NCI-H1417 (cell line): ENCODE measurements around the gene ACIN1.

Experiments used
- DNase-seq, 3 experiments: peaks; one replicate each; lab custom pipeline; 2025; lab: John Stamatoyannopoulos, UW

Gene ACIN1

GRCh38 chr14:23106747-23107045 is 11.8 kb upstream of the ACIN1 start:
- DNase-seq: no peak

GRCh38 chr14:23105348-23105824 is 10.4 kb upstream of the ACIN1 start:
- DNase-seq: no peak

DNA sequence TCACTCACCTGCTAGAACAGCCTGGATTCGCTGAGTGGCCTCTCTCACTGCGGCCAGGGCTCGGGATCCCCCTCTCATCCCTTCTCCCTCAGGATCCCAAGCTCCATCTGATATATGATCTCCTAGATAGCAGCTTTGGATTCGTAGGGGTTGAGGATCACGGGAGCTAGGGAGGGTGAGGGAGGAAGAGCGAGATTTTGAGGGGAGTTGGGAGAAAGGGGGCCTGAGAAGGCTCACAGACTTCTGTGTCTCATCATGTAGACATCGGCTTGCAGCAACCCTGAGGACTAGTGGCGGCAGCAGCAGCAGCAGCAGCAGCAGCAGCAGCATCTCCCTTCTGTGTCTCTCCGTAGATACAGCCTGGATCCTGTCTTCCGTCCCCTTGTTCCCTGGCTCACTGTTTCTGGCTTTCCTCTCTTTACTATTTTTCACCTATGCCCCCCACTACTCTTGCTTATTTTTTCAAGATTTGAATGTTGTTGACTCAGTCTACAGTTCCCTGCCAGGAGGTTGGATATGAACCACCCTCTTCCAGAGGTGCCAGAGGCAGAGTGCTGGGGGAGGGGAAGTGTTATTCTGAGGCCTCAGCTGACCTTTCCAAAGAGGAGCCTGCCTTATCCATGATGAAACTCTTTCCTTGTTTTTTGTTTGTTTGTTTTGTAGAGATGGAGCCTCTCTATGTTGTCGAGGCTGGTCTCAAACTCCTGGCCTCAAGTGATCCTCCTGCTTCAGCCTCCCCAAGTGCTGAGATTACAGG is 9.8 kb upstream of the ACIN1 start, which contains the start of gene CIROP:
Gene CIROP (minus strand): TSS at position 399 of the 757 bp plus-strand sequence. CDS start 69 bp downstream, at position 330.
- no peak for DNase-seq

DNA sequence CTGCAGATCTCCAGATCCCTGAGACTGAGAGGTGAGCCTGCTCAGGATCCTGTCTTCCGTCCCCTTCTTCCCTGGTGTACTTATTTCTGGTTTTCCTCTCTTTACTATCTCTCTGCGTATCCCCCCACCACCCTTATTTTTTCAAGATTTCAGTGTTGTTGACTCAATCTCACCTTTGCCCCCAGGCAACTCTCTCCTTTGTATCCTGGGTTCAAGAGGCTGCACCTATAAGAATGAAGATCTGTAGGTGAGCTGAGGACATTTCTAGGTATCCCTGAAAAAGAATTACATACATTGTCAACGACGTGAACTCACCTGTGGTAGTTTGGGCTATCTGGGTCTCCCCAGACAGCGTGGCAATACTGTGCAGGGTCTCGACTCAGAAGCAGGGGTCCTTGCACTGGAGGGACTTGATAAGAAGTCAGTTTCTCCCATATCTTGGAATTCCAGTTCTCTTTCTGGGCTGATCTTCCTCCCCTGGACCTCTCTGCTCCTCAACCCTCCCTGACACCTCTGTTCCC is 9.2 kb upstream of the ACIN1 start:
- DNase-seq: no peak

DNA sequence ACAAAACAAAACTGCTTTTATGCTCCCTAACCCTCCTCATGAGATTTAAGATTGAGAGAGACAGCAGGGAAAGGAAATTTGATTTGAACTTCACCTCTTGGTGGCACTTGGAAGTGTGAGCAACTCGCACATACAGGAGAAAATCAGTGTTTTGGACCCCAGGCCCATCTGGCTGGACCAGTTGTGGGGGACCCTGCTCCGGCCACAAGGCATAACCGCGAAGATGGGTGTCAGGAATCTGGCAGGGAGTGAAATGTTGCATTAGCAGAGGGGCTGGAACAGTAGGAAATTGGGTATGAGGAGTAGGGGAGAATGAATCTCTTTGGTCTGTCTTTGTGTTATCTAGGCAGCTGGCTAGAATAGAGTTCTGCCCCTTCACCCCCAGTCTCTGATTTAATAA is 8.6 kb upstream of the ACIN1 start:
- DNase-seq: no peak

DNA sequence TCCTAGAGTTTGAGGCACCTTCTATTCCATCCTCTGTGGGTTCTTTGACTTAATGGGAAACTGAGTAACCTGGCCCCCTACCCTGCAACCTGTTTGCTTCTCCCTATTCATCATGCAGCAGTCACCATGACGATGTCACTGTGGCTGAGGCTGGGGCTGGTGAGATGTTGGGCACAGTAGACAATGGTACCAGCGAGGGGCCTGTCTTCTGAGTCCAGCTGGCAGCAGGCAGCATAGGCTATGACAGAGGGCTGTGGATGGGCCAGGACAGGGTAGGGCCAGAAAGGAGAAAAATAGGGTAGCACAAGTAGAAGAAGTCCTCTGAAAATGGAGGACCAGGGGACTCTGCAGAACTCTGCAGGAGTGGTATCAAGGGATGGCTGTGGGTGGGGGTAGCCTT is 7.9 kb upstream of the ACIN1 start:
- DNase-seq: no peak

GRCh38 chr14:23101986-23102625 is 7.2 kb upstream of the ACIN1 start:
- DNase-seq: no peak

DNA sequence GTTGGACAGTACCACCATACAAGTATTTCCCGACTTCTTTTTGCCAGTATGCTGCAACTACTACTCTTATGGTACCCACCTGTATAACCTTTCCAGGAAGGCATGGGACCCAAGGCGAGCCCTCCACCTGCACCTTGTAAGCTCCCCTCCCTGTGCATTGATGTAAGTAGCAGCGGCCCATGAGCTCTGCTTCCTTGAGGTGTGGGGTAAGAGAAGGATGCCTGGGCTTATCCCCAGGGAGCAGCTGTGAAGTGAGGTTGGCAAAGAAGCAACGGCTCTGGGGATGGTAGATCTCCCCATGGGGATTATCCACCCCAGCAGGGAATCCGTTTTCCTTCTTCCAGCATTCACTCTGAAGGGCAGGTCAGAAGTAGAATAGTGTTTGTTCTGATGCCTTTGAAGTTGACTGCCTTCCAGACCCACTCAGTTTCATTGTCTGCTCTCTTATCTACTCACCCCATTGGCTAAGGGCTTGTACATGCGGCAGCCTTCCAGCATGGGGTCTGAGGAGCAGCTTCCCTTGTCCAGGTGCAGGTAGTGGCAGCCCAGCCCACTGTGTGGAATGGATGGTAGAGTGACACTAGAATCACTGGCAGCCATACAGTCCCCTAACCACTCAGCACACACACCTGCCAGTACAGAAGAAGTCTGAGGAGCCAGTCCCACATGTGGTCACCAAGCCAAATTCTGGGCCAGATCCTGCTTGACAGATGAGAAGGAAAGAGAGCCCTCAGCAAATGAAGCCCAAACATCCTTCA is 6.5 kb upstream of the ACIN1 start:
- DNase-seq: no peak

GRCh38 chr14:23099212-23099861 is 4.4 kb upstream of the ACIN1 start:
- no peak for DNase-seq

DNA sequence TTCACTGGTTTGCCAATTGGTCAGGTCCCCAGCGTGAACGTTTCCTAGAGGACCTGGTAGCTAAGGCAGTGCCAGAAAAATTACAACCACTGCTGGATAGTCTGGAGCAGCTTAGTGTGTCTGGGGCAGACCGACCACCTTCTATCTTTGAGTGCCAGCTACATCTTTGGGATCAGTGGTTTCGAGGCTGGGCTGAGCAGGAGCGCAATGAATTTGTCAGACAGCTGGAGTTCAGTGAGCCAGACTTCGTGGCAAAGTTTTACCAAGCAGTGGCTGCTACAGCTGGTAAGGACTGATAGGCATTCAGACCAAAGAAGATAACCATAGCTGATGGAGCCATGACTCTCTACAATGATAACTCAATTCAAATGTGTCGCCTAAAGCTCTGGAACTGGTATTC is 2.9 kb upstream of the ACIN1 start:
- no peak for DNase-seq

GRCh38 chr14:23095196-23096108 is 516 bp upstream of the ACIN1 start, which contains the start of gene C14orf119:
Gene C14orf119 (plus strand): TSS chr14:23095505. CDS start chr14:23097659, 2,154 bp downstream.
- DNase-seq: no peak

- DNase-seq: no peak
Observed at GRCh38 chr14:23093991-23094665, 808 bp downstream of the ACIN1 start.

DNA sequence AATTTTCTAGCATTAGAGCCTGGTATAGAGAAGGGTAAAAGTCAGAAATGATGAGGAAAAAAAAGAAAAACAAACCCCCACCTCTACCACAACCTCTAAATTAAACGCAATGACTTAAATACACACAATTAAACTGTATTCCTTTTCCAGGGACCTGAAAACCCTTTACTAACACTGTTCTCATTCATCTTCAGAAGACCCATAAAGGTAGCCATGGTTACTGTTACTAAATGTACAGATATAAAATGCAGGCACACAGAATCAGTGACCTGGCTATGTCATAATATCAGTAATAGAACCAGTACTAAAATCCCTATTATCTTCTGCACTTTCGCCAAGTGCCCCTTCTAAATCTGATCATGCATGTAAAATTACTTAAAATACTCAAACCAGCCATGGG is 1.4 kb downstream of the ACIN1 start:
- no peak for DNase-seq

DNA sequence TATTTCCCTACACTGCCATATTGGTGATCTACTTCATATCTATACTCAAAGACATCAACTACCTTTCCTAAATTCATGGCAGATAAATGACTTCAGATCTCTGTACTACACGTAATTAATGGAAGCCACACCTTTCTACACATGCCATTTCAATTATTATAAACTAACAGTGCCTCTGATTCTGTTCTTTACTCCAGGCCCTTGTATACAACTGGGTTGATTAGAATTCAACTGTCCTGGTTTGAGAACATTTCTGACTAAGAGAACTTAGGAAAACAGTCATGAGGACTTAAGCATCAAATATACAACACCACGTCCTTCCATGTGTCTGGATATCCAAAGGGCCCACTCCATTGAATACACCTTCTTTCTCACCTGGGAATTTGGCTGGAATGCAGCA is 1.8 kb downstream of the ACIN1 start:
- DNase-seq: no peak

- DNase-seq: no peak
Observed at GRCh38 chr14:23091294-23092225, 3.4 kb downstream of the ACIN1 start.

- DNase-seq: no peak
Observed at GRCh38 chr14:23090254-23090636, 4.7 kb downstream of the ACIN1 start.

DNA sequence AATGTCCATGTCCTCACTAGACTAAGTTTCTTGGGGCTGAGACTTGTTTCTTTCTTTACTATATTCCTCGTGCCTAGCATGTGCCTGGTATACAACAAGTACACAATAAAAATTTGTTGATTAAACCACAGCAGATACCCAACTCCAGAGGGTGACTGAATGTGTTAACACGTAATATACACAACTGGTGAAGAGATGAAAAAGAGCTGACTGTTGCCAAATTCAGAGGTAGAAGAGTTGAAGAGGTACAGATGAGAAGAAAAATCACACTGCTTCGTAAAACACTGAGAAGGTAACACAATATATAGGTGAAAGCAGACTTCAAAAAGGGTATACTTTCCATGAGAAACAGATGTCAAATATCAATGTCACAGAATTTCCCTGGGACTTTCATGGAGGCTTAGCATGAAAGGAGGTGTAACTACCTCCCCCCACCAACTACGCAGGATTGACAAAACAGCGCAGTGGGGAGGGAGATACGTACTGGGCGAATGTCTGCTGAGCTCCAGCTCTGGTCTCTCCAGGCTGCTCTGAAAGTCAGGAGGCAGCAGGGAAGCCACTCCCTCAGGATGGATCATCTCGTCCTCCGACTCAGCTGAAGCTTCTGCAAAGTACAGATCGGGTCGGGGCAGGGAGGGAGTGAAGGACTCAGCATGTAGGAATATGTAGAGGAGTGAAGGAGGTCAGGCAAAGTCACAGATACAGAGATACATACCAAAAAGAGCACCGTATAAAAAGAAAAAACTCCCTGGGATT is 5.3 kb downstream of the ACIN1 start:
- DNase-seq: no peak

DNA sequence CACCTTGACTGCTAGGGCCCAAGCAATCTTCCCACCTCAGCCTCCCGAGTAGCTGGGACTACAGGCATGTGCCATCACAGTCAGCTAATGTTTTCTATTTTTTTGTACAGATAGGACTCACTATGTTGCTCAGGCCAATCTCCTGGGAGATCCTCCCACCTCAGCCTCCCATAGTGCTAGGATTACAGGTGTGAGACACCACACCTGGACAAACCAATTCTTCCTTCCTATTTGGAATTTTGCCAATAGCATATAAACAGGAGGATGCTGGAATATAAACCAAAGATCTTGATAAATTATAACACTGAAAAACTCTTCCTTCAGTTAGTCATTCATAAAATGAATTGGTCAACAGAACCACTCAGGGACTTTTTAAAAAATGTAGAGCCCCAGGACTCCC is 8.4 kb downstream of the ACIN1 start:
- no peak for DNase-seq

DNA sequence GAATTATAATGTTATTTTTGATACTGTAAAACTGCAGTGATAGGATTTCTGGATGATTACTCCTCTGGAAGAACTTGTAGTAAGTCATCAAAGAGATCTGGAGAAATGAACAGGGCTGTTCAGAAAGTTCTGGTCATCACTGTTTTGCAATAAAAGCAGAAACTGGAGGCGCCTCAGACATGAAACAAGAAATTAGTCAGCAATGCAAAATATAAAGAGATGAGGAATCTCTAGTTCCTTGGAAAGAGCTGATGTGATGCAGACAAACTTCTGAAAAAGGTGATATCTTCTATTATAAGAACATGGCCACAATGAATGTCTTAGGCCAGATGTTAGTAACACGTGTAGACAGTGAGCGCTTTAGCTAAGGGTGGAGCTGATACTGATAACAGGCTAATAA is 9.5 kb downstream of the ACIN1 start:
- no peak for DNase-seq
